HUES48 (cell line): Measurements from ENCODE around the gene SAT1.
"Not testable (repeated sequence)": the region's sequence is repeated elsewhere in the genome, so short reads cannot be mapped to it uniquely, and the experiment has no call there.

ENCODE experiments used
- H3K27ac ChIP-seq: one replicate; pipeline ENCODE4 v1.7.0; 2013; ENCODE audit warnings: low read depth, low read length, inconsistent platforms
- H3K27me3 ChIP-seq: 2 replicates; pipeline ENCODE4 v1.6.1; 2013; ENCODE audit warnings: mild to moderate bottlenecking, low read length; ENCODE audit not compliant: control insufficient read depth, insufficient read depth
- H3K36me3 ChIP-seq: 2 replicates; pipeline ENCODE4 v1.6.1; 2013; ENCODE audit warnings: low read length; ENCODE audit not compliant: control insufficient read depth, insufficient read depth
- H3K4me1 ChIP-seq: 2 replicates; pipeline ENCODE4 v1.6.1; 2013; ENCODE audit warnings: mild to moderate bottlenecking, low read length; ENCODE audit not compliant: control insufficient read depth, insufficient read depth
- H3K4me3 ChIP-seq: 2 replicates; pipeline ENCODE4 v1.5.1; 2013; ENCODE audit warnings: mild to moderate bottlenecking, low read depth, low read length
- H3K9ac ChIP-seq: 2 replicates; pipeline ENCODE4 v1.6.1; 2013; ENCODE audit warnings: mild to moderate bottlenecking, low read depth, low read length, moderate library complexity
- H3K9me3 ChIP-seq: 2 replicates; pipeline ENCODE4 v1.6.1; 2013; ENCODE audit warnings: low read length; ENCODE audit not compliant: control insufficient read depth, insufficient read depth

The SAT1 gene

GRCh38 chrX:23754664-23755063 lies 28.3 kb upstream of the SAT1 start:
- Histone ChIP-seq H3K4me1 (no peaks in the 10 kb centered on the region), H3K36me3 (no peaks in the 10 kb centered on the region), H3K9ac (no peak overlapping the region), H3K4me3 (no peak overlapping the region), H3K27ac (no peak overlapping the region), H3K9me3 (no peaks in the 10 kb centered on the region), H3K27me3 (no peaks in the 10 kb centered on the region; the same call in 1 of the 2 replicates)

GRCh38 chrX:23756165-23756564 lies 26.8 kb upstream of the SAT1 start:
- no peaks in the 10 kb centered on the region for H3K4me1 ChIP-seq
- no peak overlapping the region for H3K27ac ChIP-seq
- no peak overlapping the region for H3K4me3 ChIP-seq
- H3K27me3 ChIP-seq, result no peaks in the 10 kb centered on the region; the same call in 1 of the 2 replicates
- no peak overlapping the region for H3K9ac ChIP-seq
- no peaks in the 10 kb centered on the region for H3K9me3 ChIP-seq
- H3K36me3 ChIP-seq, result no peaks in the 10 kb centered on the region

GRCh38 chrX:23759821-23760220 lies 23.2 kb upstream of the SAT1 start:
- no peaks in the 10 kb centered on the region for H3K36me3 ChIP-seq
- no peaks in the 10 kb centered on the region; the same call in 1 of the 2 replicates for H3K27me3 ChIP-seq
- H3K4me3 ChIP-seq, result no peak overlapping the region
- no peak overlapping the region for H3K9ac ChIP-seq
- no peak overlapping the region for H3K27ac ChIP-seq
- peaks cover 8% of the 10 kb centered on the region for H3K4me1 ChIP-seq
- H3K9me3 ChIP-seq, result no peaks in the 10 kb centered on the region

GRCh38 chrX:23764188-23764984 lies 18.6 kb upstream of the SAT1 start:
- Histone ChIP-seq H3K36me3 (no peaks in the 10 kb centered on the region), H3K9ac (no peak overlapping the region), H3K9me3 (no peaks in the 10 kb centered on the region; the same call in 1 of the 2 replicates), H3K4me1 (peaks cover 10% of the 10 kb centered on the region), H3K27ac (no peak overlapping the region), H3K27me3 (no peaks in the 10 kb centered on the region), H3K4me3 (no peak overlapping the region)

- no peaks in the 10 kb centered on the region; the same call in 1 of the 2 replicates for H3K9me3 ChIP-seq
- no peaks in the 10 kb centered on the region for H3K36me3 ChIP-seq
- H3K27ac ChIP-seq, result no peak overlapping the region
- no peak overlapping the region for H3K9ac ChIP-seq
- H3K4me1 ChIP-seq, result peaks cover 10% of the 10 kb centered on the region
- H3K4me3 ChIP-seq, result no peak overlapping the region
- H3K27me3 ChIP-seq, result no peaks in the 10 kb centered on the region
These were observed 17.5 kb upstream of the SAT1 start for GRCh38 chrX:23765449-23765848.

GRCh38 chrX:23765868-23766267 lies 17.1 kb upstream of the SAT1 start:
- H3K36me3 ChIP-seq, result no peaks in the 10 kb centered on the region
- no peak overlapping the region for H3K9ac ChIP-seq
- no peaks in the 10 kb centered on the region for H3K27me3 ChIP-seq
- no peak overlapping the region for H3K27ac ChIP-seq
- H3K4me1 ChIP-seq, result peaks cover 10% of the 10 kb centered on the region
- no peak overlapping the region for H3K4me3 ChIP-seq
- no peaks in the 10 kb centered on the region; the same call in 1 of the 2 replicates for H3K9me3 ChIP-seq

- Histone ChIP-seq H3K9ac (no peak overlapping the region), H3K4me3 (no peak overlapping the region), H3K36me3 (no peaks in the 10 kb centered on the region), H3K27me3 (no peaks in the 10 kb centered on the region), H3K9me3 (no peaks in the 10 kb centered on the region; the same call in 1 of the 2 replicates), H3K4me1 (peaks cover 10% of the 10 kb centered on the region), H3K27ac (no peak overlapping the region)
These were observed 16.1 kb upstream of the SAT1 start for GRCh38 chrX:23766650-23767551.

GRCh38 chrX:23770142-23770541 lies 12.8 kb upstream of the SAT1 start:
- no peaks in the 10 kb centered on the region for H3K36me3 ChIP-seq
- H3K4me1 ChIP-seq, result no peaks in the 10 kb centered on the region
- H3K4me3 ChIP-seq, result no peak overlapping the region
- H3K27me3 ChIP-seq, result no peaks in the 10 kb centered on the region
- H3K9me3 ChIP-seq, result no peaks in the 10 kb centered on the region; the same call in 1 of the 2 replicates
- H3K27ac ChIP-seq, result no peak overlapping the region
- no peak overlapping the region for H3K9ac ChIP-seq

- H3K36me3 ChIP-seq, H3K9ac ChIP-seq, H3K9me3 ChIP-seq, H3K27me3 ChIP-seq, H3K4me3 ChIP-seq, H3K4me1 ChIP-seq, H3K27ac ChIP-seq: not testable (repeated sequence)
These were observed 11.9 kb upstream of the SAT1 start for GRCh38 chrX:23771086-23771485.

GRCh38 chrX:23773601-23774175 lies 9.3 kb upstream of the SAT1 start:
- H3K4me1 ChIP-seq, result no peaks in the 10 kb centered on the region
- no peak overlapping the region for H3K9ac ChIP-seq
- no peaks in the 10 kb centered on the region for H3K9me3 ChIP-seq
- H3K27me3 ChIP-seq, result no peaks in the 10 kb centered on the region
- H3K36me3 ChIP-seq, result no peaks in the 10 kb centered on the region
- no peak overlapping the region for H3K27ac ChIP-seq
- no peak overlapping the region for H3K4me3 ChIP-seq
